Cortex of kidney (tissue), 1 donor: Measurements from ENCODE around the gene NAGS.
"Not testable (repeated sequence)": the region's sequence is repeated elsewhere in the genome, so short reads cannot be mapped to it uniquely, and the experiment has no call there.

Experiments used
- DNase-seq: peaks from one replicate; lab custom pipeline; 2025; lab: John Stamatoyannopoulos, UW

NAGS gene

GRCh38 chr17:44039829-44040635, 35.6 kb downstream of the NAGS start:
- DNase-seq = no peak

DNA sequence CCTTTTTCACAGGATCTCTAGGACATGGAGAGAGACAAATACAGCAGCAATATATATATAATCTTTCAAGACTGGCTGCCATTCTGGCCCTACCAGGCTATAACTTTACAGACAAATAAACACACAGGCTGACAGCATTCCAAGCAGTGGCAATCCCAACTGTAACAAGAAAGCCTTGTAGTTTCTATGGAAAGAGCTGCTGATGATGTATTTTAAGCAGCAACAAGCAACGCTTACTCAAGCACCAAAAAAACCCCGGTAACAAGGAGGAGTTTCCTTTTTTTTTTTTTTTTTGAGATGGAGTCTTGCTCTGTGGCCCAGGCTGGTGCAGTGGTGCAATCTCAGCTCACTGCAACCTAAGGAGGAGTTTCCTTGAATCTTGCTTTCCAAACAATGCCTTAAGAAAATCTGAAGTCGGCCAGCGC, 38.9 kb downstream of the NAGS start:
- no peak for DNase-seq

DNA sequence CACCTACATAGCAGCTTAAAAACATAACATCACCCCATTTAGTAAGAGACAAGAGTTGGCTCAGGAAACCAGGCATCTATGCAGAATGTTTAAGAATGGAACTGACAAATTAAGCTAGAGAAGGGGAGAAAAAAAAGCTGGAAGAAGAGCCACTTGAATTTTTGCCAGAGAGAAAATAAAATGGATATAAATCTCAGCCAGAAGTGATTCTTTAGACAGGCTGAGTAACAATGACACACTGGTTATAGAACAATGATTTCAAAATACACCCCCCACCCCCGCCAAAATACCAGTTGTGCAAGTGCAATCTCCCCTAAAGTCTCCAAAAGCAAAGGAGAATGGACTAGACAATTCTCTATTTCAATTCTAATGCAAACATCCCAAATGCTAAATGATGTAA, 39.6 kb downstream of the NAGS start:
- DNase-seq = no peak

GRCh38 chr17:44045486-44045885, 41.1 kb downstream of the NAGS start:
- DNase-seq = no peak

DNA sequence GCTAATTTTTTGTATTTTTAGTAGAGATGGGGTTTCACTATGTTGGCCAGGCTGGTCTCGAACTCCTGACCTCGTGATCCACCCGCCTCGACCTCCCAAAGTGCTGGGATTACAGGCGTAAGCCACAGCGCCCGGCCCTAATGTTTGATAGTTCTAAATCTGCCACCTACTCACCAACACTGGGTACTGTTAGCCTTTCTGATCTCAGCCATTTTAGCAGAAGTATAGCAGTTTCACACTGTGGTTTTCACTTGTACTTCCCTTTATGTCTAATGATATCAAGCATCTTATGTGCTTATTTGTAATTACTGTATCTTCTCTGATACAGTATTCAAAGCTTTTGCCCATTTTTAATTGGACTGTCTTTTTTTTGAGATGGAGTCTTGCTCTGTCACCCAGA, 42.5 kb downstream of the NAGS start:
- not testable (repeated sequence) for DNase-seq

DNA sequence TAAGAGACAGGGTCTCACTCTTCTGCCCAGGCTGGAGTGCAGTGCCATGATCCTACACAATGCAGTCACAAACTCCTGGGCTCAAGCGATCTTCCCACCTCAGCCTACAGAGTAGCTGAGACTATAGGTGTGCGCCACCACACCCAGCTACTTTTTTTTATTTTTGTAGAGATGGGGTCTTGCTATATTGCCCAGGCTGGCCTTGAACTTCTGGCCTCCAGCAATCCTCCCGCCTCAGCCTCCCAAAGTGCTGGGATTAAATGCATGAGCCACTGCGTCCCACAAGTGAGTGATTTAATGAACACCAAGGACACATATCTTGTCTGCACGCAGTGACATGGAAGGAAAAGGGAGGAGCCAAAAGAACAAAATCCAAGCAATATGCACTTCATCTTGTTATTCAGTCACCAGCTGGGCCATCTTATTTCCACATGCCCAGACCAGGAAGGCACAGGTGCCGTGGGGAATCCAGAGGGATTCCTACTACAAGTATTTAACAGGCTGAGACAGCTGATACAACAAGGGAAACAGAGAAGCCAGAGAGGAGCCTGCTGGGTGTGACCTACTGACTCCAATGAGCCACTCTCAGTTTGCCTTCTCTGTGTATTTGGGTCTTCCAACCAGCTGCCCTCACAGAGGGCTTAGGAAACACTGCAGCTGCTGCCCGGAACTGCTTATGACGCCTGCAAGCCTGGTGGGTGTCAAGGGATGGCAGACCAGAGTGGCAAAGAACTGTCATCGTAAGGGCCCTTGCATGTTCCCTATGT, 45.1 kb downstream of the NAGS start:
- DNase-seq = no peak

- DNase-seq = no peak
Measured at GRCh38 chr17:44053125-44053872, 48.9 kb downstream of the NAGS start.
